GM12801 (cell line): ENCODE data around the gene DISC1.

Experiments used
- TF ChIP-seq, protein P1 (sequence below): IDR thresholded peaks from one replicate; pipeline ENCODE4 v1.5.1; 2011; ENCODE audit warnings: control low read depth; ENCODE audit not compliant: insufficient read length; ENCODE audit errors: extremely low read depth

DISC1 gene

DNA sequence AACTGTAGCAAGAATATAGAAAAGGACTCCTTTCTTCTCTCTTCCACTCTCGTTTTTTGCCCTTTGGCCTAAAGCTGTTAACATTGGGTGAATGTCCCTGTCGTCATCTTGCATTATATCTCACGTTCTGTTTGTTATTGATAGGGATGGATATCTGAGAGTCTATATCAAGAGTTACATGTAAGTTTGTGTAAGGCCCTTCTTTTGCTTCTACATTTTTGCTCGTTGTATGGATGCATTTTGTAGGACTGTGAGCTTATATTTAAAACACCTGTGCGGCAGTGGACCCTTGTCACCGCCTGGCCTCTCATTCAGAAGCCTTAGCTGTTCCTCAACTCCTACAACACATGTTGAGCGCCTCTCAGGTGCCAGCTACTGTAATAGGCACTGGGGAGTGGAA lies 211.9 kb downstream of the DISC1 start:
- TF ChIP-seq, protein P1, sequence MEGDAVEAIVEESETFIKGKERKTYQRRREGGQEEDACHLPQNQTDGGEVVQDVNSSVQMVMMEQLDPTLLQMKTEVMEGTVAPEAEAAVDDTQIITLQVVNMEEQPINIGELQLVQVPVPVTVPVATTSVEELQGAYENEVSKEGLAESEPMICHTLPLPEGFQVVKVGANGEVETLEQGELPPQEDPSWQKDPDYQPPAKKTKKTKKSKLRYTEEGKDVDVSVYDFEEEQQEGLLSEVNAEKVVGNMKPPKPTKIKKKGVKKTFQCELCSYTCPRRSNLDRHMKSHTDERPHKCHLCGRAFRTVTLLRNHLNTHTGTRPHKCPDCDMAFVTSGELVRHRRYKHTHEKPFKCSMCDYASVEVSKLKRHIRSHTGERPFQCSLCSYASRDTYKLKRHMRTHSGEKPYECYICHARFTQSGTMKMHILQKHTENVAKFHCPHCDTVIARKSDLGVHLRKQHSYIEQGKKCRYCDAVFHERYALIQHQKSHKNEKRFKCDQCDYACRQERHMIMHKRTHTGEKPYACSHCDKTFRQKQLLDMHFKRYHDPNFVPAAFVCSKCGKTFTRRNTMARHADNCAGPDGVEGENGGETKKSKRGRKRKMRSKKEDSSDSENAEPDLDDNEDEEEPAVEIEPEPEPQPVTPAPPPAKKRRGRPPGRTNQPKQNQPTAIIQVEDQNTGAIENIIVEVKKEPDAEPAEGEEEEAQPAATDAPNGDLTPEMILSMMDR = no peak

DNA sequence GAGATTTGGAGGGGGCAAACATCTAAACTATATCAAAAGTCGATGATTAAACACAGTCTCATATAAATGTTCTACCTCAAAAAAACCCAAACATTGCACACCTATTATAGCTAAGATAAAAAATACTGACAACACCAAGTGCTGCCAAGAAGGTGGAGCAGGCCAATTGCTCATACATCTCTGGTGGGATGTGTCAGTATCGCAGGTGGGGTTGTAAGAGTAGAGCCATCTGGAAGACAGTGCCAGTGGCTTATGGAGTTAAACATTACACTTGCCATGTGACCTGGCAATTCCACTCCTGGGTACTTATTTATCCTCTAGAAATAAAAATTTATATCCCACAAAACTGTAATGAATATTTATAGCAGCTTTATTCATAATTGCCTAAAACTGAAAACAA lies 213.4 kb downstream of the DISC1 start:
- TF ChIP-seq, protein P1 = no peak

DNA sequence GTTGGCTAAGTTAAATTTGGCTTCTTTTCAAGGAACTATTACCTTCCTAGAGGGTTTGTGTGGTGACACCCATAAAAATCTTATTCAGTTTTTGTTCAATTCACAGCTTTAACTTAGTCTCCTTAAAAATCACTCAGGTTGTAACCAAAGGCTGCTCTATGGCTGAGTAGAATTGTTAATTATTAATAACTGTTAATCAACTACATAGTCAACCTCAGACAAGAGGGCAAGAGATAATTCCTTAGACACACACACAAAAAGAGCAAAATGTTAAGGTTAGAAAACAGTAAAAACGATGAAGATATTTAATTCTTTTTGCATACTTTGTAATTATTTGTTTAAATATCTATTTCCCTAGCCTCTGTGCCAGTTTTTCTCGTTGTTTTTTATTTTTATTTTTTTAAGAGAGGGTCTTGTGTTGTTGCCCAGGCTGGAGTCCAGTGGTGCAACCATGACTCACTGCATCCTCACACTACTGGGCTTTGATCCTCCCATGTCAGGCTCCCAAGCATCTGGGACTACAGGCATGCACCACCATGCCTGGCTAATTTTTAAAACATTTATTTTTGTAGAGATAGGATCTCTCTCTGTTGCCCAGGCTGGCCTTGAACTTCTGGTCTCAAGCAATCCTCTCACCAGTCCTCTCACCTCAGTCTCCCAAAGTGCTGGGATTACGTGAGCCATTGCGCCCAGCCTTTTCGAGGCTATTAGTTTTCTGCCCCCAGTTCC lies 215.2 kb downstream of the DISC1 start:
- TF ChIP-seq, protein P1 = no peak

DNA sequence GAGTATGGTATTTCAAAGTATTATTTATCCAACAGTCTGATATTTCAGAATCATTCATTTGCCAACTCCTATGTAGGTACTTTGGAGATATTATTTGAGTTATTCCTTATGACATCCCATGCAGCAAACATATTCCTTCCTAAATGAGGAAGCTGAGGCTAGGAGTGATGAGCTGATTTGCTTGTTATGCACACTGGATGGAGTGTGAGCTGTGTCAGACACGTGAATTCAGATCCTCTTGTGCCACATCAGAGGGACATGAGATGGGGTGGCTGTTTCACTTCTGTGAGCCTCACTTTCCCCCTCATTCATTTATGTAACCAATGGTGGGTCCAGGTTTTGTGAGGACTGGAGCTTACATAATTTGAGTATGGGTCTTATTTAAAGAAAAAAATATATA lies 215.9 kb downstream of the DISC1 start:
- TF ChIP-seq, protein P1 = no peak

DNA sequence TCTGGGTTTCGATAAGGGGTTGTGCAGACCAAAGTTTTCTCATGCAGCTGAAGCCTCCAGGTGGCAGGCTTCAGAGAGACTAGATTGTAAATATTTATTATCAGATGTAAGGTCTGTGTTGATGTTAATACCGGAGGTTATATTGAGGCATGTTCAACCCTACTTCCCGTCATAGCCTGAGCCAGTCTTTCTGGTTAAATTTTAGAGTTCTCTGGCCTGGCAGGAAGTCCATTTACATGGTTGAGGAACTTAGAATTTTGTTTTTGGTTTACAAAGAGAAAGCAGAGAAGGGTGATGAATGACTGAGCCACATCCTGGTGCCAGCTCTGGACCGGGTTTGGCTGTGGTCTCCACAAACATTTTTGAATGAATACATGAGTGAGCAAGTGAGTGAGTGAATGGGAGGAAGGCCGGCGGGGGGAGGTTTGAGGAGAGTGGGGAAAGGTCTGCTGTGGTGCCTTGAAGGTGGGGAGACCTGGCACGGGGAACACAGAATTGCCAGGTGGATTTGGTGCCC lies 218.5 kb downstream of the DISC1 start:
- TF ChIP-seq, protein P1 = no peak

DNA sequence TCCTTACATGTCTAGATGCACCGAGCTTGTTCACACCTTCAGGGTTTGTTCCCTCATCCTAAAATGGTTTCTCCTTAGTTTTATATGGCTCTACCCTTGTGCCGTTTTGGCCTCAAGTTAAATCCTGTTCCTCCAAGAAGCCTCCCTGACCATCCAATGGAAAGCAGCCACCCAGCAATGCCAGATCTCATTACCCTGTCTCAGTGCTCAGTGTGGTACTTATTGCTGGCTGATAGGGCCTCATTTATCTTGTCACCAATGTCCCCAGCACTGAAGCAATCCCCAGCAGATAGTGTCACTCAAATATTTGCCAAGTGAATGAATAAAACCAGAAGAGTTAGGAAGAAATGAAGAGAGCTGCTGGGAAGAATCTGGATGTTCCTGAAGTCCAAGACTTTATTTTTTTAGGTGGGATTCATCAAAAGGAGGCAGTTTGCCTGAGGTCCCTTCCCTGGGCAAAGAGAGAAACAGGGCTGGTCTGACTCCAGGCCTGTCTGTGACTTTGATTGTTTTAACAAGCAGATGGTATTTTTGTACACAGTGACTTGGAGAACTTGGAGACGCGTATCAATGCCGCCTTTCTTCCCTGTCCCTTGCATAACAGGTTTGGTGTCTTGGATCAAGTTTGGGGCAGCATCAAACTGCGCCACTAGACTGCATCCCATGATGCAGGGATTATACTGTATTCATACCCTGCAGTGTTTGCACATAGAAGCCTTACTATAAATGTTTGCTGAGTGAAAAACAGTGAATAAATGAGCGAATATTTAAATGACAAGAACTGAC lies 221.2 kb downstream of the DISC1 start:
- TF ChIP-seq, protein P1 = no peak

DNA sequence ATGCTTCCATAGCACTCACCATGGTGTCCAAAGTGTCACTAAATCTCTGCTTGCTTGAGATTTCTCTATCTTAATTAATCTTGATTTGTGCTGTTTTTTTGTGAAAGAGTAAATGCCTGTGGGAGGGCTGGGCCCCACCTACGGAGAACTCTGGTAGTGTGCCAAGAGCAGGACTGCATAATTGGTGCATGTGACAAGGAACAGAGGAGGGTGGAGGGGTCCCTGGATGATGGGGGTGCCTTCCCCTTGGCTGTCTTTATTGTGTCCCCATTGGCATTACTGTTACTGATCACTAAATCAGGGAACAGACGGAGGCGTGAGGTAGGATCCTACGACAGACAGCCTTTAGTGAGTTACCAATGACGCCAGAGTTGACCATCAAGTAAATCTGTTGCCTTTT lies 223.4 kb downstream of the DISC1 start:
- TF ChIP-seq, protein P1 = no peak
